ENCODE data around the gene ASPDH.
"Not testable (repeated sequence)": the region's sequence is repeated elsewhere in the genome, so short reads cannot be mapped to it uniquely, and the experiment has no call there.

The ASPDH gene

DNA sequence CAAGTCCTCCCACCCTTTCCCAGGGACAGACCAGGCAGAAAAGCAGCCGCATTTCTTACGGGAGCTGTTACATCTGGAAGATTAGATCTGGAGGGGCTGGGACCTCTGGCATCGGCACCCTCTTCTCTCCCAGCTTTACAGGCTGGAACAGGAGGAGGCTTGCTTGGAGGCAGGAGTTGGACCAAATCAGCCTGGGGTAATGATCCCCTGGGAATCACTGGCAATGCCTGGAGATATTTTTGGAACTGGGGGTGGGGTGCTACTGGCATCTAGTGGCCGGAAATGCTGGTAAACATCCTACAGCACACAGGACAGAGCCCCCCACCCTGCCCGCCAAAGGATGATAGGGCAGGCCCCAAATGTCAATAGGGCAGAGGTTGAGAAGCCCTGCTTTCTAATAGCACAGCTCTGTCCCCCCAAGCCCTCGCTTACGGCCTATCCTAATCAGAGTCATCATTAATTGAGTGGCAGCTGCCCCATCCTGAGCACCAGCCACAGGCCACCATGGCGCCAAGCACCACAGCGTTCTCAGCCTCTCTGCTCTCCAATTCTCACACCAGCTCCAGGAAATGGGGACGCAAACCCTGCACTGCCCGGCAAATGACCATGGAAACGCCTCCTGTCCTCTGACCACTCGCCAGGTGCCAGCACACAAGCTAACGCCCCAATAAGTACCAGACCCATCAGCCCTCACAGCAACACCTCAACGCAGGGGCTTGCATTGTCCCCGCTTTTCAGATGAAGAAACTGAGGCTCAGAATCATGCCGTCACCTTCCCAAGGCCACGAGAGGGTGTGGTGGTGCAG, 33.9 kb upstream of the ASPDH start:
- no peak for DNase-seq

DNA sequence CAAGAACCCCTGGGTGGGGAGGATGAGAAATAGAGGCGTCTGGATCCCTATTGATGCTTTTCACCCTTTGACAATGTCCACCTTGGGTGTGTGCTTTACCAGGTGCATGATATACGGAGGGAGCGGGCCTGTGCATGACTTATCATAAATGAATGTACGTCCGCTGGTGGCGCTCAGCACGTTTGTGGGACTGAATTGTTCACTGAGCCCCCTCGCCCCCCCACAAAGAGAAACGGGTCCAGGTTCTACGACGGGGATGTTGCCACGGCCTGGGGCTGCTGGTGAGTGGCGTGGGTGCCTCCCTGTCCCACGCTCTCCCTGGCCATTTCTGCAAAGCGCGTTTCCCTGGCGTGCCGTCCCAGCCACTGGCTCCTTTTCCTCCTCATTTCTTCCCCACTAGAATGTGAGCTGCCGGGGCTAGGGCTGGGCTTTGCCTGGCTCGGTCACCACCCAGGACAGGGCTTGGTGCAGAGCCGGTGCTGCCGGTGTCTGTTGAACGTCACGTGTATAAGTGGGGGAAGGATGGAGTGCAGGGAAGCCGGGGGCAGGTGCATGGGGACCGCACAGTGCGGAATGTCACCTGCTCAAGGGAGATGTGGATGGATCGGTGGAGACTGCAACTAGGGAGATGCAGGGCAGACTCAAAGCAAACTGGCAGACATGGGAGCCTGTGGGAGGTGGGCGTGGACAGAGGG, 33.0 kb upstream of the ASPDH start:
- DNase-seq, result no peak

GRCh38 chr19:50542943-50543342, 29.2 kb upstream of the ASPDH start:
- no peak for DNase-seq

DNA sequence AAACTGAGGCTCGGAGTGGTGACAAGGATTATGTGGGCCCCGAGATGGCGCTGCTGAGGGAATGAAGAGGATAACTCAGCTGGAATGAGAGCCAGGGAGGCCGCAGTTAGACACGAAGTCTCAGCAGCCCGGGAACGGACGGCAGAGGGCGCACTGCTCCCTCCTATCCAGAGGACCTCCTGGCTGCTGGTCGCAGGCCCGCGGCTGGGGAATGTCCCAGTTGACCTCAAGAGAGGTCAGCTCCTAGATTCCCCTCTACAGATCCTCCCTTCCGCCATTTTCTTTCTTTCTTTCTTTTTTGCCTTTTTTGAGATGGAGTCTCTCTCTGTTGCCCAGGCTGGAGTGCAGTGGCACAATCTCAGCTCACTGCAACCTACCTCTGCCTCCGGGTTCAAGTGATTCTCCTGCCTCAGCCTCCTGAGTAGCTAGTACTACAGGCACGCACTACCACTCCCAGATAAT, 24.1 kb upstream of the ASPDH start:
- DNase-seq, result peak; percentile 32

GRCh38 chr19:50537306-50537685, 23.6 kb upstream of the ASPDH start:
- no peak for DNase-seq

GRCh38 chr19:50536662-50537305, 23.1 kb upstream of the ASPDH start:
- no peak for DNase-seq

GRCh38 chr19:50535672-50536187, 22.0 kb upstream of the ASPDH start:
- DNase-seq, result no peak

GRCh38 chr19:50534478-50534877, 20.8 kb upstream of the ASPDH start:
- DNase-seq, result no peak

- no peak for DNase-seq
These were observed 19.2 kb upstream of the ASPDH start for GRCh38 chr19:50532952-50533351.

DNA sequence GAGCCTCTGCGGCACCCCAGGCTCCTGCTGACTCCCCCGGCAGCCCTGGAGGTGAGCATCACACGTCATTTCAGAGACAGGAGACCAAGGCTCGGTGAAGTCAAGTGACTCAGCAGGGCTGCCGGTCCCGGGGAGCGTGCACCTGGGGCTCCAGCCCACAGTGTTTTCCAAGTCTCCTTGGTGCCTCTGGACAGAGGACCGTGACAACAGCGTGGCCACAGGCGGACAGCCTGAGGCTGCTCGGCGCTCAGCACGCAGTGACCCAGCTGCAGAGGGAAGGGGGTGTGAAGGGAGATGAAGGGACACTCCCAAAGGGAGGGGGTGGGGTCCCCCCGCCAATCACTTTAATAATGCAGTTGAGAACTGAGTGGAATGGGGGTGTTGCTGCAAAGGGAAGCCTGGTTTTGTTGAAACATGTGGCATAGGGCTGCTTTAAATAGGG, 17.5 kb upstream of the ASPDH start:
- no peak for DNase-seq

DNA sequence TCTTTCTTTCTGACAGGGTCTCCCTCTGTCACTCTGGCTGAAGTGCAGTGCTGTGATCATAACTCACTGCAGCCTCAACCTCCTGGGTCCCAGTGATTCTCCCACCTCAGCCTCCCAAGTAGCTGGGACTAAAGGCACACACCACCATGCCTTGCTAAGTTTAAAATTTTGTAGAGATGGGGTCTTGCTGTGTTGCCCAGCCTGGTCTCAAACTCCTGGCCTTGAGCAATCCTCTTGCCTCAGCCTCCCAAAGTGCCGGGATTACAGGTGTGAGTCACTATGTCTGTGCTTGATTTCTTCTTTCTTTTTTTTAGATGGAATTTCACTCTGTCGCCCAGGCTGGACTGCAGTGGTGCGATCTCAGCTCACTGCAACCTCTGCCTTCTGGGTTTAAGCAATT, 14.3 kb upstream of the ASPDH start:
- DNase-seq, result not testable (repeated sequence)

DNA sequence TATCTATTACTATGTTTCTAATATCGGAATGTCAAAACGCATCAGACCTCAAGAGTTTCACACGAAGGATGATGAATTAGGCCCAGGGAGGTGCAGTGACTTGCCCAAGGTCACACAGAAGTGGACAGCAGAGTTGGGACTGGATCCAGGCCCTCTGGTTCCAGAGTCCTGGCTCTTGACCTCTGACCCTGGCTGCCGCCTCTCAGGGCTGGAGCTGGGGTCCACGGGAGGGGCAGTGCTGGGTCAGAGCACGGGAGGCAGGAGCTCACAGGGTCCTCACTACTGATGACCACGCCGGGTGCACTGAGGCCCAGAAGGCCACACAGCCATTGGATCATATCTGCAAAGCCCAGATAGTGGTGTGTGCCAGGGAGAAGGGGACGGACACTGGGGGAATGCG, 9.2 kb upstream of the ASPDH start:
- DNase-seq, result no peak

- DNase-seq, result no peak
These were observed 7.2 kb upstream of the ASPDH start for GRCh38 chr19:50520822-50521465.

DNA sequence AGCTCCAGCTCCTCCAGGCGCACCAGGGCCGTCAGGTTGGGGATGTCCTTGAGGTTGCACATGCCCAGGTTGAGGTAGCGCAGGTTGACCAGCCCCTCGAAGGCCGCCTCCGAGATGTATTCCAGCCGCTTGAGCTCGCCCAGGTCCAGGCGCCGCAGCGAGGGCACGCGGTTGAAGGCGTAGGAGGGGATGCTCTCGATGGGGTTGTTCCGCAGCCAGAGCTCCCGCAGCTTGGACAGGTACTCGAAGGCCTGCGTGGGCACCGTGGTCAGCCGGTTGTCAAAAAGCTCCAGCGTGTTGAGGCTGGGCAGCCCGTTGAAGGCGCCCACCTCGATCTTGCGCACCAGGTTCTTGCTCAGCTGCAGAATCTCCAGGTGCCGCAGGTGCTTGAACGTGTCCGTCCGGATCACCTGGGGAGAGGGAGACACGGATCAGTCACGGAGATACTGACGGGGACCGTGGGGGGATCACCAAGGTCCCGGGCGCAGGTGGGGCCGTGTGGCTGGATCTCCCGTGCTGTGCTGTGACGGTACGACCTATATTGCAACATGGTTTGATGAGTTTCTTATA, 5.4 kb upstream of the ASPDH start:
- no peak for DNase-seq

GRCh38 chr19:50518091-50519005, 4.6 kb upstream of the ASPDH start:
- no peak for DNase-seq

GRCh38 chr19:50517704-50518075, 4.0 kb upstream of the ASPDH start:
- DNase-seq, result no peak

DNA sequence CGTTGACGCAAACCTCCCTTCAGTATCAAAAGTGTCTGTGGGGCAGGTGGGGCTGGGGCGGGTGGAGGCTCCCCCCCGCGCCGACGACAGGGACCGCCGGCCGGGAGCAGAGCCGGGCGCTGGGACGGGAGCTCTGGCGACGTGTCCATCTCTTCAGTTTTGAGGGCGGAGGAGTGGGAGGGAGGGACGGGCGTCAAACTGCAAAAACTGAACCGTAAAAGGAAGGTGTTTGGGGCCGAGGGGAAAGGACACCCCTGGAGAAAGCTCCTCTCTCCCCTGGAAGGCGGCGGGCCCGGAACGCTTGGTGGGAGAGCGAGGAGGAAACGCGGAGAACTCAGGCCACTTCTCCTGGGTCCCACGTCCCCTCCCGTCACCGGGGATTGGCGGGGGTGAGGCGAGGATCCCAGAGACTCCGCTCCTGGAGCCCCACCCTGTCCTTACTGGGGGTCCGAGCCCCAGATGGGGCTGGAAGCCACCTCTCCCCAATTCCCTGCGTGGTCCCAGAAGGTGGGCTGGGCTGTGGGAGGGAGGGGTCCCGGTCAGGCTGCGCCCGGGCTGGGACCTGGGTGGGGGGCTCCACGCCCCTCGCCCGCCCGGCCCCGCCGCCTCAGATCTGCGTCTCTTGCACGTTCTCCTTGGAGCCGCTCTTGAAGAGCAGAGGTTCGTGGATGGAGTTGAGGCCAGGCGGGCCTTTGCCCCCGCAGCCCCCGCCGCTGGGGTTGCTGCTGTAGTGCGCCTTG, 3.4 kb upstream of the ASPDH start:
- DNase-seq, result no peak

GRCh38 chr19:50516456-50516855, 2.7 kb upstream of the ASPDH start:
- DNase-seq, result no peak

GRCh38 chr19:50515168-50515561, 1.5 kb upstream of the ASPDH start:
- no peak for DNase-seq

GRCh38 chr19:50514346-50515167, 844 bp upstream of the ASPDH start:
- no peak for DNase-seq

Data from activated CD4-positive, alpha-beta T cell treated with anti-CD3 and anti-CD28 coated beads for 1 hour (primary cell).